ENCODE measurements around the gene SBF2.

The SBF2 gene

GRCh38 chr11:10067629-10068300 is 226.3 kb downstream of the SBF2 start:
- no peak for TF ChIP-seq EZH2 (IDR thresholded peaks at IDR 0.05; ENCODE audit: borderline replicate concordance, low read depth, low read length, severe bottlenecking)
- TF ChIP-seq, protein P1, sequence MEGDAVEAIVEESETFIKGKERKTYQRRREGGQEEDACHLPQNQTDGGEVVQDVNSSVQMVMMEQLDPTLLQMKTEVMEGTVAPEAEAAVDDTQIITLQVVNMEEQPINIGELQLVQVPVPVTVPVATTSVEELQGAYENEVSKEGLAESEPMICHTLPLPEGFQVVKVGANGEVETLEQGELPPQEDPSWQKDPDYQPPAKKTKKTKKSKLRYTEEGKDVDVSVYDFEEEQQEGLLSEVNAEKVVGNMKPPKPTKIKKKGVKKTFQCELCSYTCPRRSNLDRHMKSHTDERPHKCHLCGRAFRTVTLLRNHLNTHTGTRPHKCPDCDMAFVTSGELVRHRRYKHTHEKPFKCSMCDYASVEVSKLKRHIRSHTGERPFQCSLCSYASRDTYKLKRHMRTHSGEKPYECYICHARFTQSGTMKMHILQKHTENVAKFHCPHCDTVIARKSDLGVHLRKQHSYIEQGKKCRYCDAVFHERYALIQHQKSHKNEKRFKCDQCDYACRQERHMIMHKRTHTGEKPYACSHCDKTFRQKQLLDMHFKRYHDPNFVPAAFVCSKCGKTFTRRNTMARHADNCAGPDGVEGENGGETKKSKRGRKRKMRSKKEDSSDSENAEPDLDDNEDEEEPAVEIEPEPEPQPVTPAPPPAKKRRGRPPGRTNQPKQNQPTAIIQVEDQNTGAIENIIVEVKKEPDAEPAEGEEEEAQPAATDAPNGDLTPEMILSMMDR (IDR thresholded peaks at IDR 0.05; ENCODE audit: borderline replicate concordance, extremely low read depth, low read length, poor library complexity, severe bottlenecking), result no peak
- Histone ChIP-seq H3K4me1 (ENCODE audit: insufficient read depth, low read length) (no peaks in the 10 kb centered on the region), H3K9ac (ENCODE audit: low read depth, low read length) (no peak overlapping the region), H3K36me3 (ENCODE audit: insufficient read depth, low read length) (no peaks in the 10 kb centered on the region), H2AFZ (ENCODE audit: low read depth, low read length) (no peak overlapping the region), H3K4me2 (ENCODE audit: insufficient read depth, low read length) (no peak overlapping the region), H3K4me3 (ENCODE audit: low read depth in 1 of 2, low read length in 2 of 2) (no peak overlapping the region), H3K9me3 (ENCODE audit: insufficient read depth, low read length, severe bottlenecking) (no peaks in the 10 kb centered on the region), H3K27ac (ENCODE audit: low read length) (no peak overlapping the region), H3K79me2 (ENCODE audit: insufficient read depth, low read length) (no peaks in the 10 kb centered on the region; the same call in 1 of the 2 replicates), H4K20me1 (ENCODE audit: insufficient read depth, low read length) (no peaks in the 10 kb centered on the region), H3K27me3 (ENCODE audit: insufficient read depth, low read length, poor library complexity) (no peaks in the 10 kb centered on the region)
- no peak for DNase-seq
- ATAC-seq (ENCODE audit: insufficient read depth, low read depth), result no peak

- no peaks in the 10 kb centered on the region for H3K36me3 ChIP-seq (ENCODE audit: insufficient read depth, low read length)
- no peak overlapping the region for H3K9ac ChIP-seq (ENCODE audit: low read depth, low read length)
- H3K27ac ChIP-seq (ENCODE audit: low read length), result no peak overlapping the region
- H2AFZ ChIP-seq (ENCODE audit: low read depth, low read length), result no peak overlapping the region
- no peak overlapping the region for H3K4me3 ChIP-seq (ENCODE audit: low read depth in 1 of 2, low read length in 2 of 2)
- no peaks in the 10 kb centered on the region for H3K4me1 ChIP-seq (ENCODE audit: insufficient read depth, low read length)
- H3K79me2 ChIP-seq (ENCODE audit: insufficient read depth, low read length), result no peaks in the 10 kb centered on the region; the same call in 1 of the 2 replicates
- H3K9me3 ChIP-seq (ENCODE audit: insufficient read depth, low read length, severe bottlenecking), result peaks cover 4% of the 10 kb centered on the region
- no peak for TF ChIP-seq EZH2 (IDR thresholded peaks at IDR 0.05; ENCODE audit: borderline replicate concordance, low read depth, low read length, severe bottlenecking)
- TF ChIP-seq, protein P1 (IDR thresholded peaks at IDR 0.05; ENCODE audit: borderline replicate concordance, extremely low read depth, low read length, poor library complexity, severe bottlenecking), result no peak
- no peaks in the 10 kb centered on the region for H3K27me3 ChIP-seq (ENCODE audit: insufficient read depth, low read length, poor library complexity)
- DNase-seq, result no peak
- H4K20me1 ChIP-seq (ENCODE audit: insufficient read depth, low read length), result no peaks in the 10 kb centered on the region
- ATAC-seq (ENCODE audit: insufficient read depth, low read depth), result no peak
- H3K4me2 ChIP-seq (ENCODE audit: insufficient read depth, low read length), result no peak overlapping the region
These were observed 227.6 kb downstream of the SBF2 start for GRCh38 chr11:10066441-10066840.

DNA sequence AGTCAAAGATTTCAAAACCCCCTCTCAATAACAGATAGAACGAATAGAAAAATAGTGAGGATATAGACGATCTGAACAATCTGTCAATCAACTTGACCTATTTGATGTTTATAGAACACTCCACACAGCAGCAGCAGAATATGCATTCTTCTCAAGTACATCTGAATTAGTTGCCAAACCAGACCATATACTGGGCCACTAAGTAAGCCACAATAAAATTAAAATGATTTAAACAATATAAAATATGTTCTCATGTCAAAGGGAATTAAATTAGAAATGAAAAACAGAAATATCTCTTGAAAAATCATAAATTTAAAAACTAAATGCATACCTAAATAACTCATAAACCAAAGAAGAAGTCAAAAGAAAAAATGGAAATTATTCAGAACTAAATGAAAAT is 229.2 kb downstream of the SBF2 start:
- Histone ChIP-seq H3K4me2 (ENCODE audit: insufficient read depth, low read length) (no peak overlapping the region), H3K9me3 (ENCODE audit: insufficient read depth, low read length, severe bottlenecking) (peaks cover 4% of the 10 kb centered on the region), H3K27me3 (ENCODE audit: insufficient read depth, low read length, poor library complexity) (no peaks in the 10 kb centered on the region), H3K79me2 (ENCODE audit: insufficient read depth, low read length) (no peaks in the 10 kb centered on the region; the same call in 1 of the 2 replicates), H2AFZ (ENCODE audit: low read depth, low read length) (no peak overlapping the region), H3K27ac (ENCODE audit: low read length) (no peak overlapping the region), H3K4me1 (ENCODE audit: insufficient read depth, low read length) (no peaks in the 10 kb centered on the region), H3K9ac (ENCODE audit: low read depth, low read length) (no peak overlapping the region), H4K20me1 (ENCODE audit: insufficient read depth, low read length) (no peaks in the 10 kb centered on the region), H3K4me3 (ENCODE audit: low read depth in 1 of 2, low read length in 2 of 2) (no peak overlapping the region), H3K36me3 (ENCODE audit: insufficient read depth, low read length) (no peaks in the 10 kb centered on the region)
- ATAC-seq (ENCODE audit: insufficient read depth, low read depth) (no peak), DNase-seq (no peak)
- TF ChIP-seq, protein P1 (IDR thresholded peaks at IDR 0.05; ENCODE audit: borderline replicate concordance, extremely low read depth, low read length, poor library complexity, severe bottlenecking), result no peak
- no peak for TF ChIP-seq EZH2 (IDR thresholded peaks at IDR 0.05; ENCODE audit: borderline replicate concordance, low read depth, low read length, severe bottlenecking)
